Occipital lobe (tissue), 2 donors: Measurements from ENCODE around the gene ST6GALNAC3. TPM values are rescaled to one million over a fixed set of nuclear protein-coding genes. Genes with fewer than 3 reads are reported as not detected.
"Not testable (repeated sequence)": the region's sequence is repeated elsewhere in the genome, so short reads cannot be mapped to it uniquely, and the experiment has no call there.

Source experiments
- DNase-seq: peaks from one replicate; lab custom pipeline; 2025; lab: John Stamatoyannopoulos, UW
- total RNA-seq: library from RNA; depleted of rRNA; stranded (reverse); fragments of >200 nt; gene quantifications from one replicate; pipeline ENCODE4 v1.2.3, GENCODE V29; 2014

ST6GALNAC3 gene
- total RNA-seq, 1 donor from 2014 or later, result 16.5 TPM

DNA sequence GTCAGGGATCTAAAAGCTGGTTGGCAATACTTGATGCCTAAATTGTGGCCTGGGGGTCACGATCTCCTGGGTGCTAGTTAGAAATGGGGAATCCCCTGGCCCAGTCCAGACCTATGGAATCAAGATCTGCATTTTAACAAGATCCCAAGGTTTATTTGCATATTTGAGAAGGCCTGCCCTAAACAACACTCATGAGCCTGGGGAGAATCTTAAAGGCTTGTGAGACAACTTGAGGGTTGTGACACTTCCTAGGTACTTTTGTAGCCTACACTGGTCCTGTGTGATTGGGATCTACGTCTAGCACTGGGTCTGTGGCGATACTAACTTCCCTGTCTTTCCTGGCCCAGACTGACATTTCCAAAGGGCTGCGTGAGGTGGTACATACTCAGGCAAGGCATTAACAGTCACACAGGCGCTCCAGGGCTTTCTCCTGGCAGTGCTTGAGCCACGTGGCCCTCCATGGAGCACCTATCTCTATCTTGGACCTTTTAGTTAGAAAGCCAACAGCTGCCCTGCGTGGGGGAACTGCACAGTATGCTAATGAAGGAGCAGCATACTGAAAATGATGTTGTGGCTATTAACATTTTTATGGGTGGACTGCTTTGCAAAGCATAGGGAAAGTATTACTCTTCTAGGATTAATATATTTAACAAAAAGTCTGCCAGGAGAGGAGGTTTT is 263.1 kb downstream of the ST6GALNAC3 start:
- no peak for DNase-seq

GRCh38 chr1:76340056-76340455 is 265.5 kb downstream of the ST6GALNAC3 start:
- DNase-seq, result no peak

GRCh38 chr1:76341816-76342215 is 267.3 kb downstream of the ST6GALNAC3 start:
- not testable (repeated sequence) for DNase-seq

DNA sequence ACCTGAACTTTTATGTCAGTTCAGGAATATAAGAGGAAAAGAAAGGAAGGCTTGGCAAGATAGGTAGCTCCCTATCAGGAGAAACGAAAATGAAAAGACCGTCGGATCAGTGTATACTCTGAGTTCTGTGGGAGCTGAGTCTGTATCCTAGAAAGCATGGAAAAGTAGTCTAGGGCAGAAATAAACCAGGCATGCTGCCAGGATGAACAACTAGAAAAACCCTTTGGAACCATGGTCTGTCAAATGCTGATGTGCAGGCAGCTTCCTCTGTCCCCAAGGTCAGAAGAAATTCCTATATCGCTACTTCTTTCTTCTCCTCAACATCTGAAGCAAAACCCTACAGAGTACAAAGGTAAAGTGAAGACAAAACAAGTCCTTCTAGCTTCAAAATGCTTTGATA is 268.8 kb downstream of the ST6GALNAC3 start:
- no peak for DNase-seq

- no peak for DNase-seq
Observed at GRCh38 chr1:76351655-76352054, 277.1 kb downstream of the ST6GALNAC3 start.

DNA sequence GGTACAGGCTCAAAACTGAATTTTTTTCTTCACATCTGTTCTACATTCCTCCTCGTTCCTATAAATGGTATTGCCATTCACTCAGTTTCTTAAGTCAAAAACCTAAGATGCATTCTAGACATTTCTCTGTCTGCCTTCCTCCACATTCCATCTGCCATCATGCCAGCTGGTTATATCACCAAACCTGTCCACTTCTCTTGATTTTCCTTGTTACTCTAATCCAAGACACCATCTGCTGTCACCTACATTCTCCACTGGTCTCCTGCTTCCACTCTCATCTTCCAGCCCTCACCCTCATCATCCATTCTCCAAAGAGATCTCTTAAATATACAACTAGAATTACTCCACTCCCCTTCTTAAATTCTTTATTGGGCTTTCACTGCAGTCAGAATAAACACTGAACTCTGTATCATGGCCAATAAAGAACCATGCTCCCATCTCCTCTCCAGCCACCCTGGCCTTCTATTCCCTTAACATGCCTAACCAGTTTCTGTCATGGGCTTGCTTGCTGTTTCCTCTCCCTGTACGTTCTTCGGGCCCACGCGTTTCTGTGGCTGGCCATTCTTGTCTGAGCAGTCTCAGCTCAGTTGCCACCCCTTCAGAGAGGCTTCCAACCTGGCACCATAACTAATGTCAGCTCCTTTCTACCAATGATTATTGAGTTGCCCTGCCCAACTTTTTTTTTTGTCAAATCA is 278.3 kb downstream of the ST6GALNAC3 start:
- DNase-seq, result no peak

DNA sequence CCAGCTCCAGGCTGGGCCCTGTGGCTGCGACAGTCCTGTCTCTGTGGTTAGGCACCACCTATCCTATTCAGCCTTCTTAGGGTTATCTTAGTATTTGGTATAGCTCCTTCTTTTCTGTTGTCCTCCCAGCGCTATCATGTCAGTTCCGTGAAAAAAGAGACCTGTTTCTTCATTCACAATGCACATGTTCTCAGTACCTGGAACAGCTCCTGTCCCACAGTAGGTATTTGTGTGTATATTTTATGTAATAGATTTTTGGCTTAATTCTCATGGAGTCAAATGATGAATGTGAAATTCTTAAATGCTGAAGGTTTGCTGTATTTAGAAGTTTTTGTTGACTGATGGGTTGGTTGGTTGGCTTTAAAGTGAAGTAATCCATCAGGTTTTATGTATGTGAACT is 279.7 kb downstream of the ST6GALNAC3 start:
- no peak for DNase-seq

DNA sequence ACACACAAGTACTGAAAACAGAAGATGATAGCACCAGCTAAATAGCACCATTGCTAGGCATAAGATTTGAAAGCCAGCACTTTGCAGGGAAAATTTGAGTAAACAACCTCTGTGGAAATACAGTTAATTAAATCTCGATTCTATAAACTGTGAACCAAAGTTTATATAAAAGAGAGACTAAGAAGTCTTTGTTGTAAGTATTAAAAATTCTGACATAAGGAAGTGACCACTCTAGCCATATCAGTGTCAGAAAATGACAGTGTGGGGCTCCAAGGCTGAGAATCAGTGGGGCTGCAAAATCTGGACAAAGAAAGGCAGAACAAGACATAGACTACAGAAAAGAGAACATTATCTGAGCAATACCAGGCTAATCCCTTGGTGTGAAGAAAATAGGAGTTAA is 292.2 kb downstream of the ST6GALNAC3 start:
- DNase-seq, result no peak

DNA sequence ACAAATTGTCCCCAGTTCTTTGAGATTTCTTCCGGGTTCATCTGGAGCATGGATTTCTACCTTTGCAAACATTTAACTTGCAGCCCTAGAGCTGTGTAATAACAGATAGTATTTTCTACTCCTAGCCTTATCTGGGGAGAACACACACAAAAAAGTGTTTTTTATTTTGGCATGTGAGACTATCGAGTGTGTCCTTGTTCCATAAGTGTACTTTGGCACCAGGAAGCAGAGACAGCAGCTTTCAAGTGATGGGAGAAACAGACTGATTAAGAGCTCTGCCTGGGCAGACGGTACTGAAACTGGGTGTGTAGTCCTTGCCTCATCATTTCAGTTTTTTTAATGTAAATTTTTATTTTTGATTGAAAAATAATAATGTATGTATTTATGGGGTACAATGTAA is 297.4 kb downstream of the ST6GALNAC3 start:
- DNase-seq, result no peak

DNA sequence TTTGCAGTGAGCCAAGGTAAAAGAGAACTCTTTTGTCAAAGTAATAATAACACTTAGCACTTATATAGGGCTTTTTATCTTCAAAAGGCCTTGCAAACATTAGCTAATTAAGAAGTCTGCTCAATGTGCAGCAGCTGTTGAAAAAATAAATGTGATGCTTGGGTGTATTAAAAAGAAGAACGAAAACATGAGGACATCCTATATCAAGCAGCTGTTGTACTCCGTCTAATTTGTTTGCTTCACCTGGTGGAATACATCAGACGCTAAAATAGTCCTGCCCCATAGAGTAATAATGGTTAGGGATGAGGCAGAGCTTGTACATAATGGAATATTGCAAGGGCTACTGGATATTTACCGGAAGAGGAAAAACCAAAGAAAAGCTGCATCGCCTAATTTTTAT is 299.5 kb downstream of the ST6GALNAC3 start:
- DNase-seq, result no peak

GRCh38 chr1:76377247-76377646 is 302.7 kb downstream of the ST6GALNAC3 start:
- no peak for DNase-seq

- no peak for DNase-seq
Observed at GRCh38 chr1:76379506-76379905, 305.0 kb downstream of the ST6GALNAC3 start.

DNA sequence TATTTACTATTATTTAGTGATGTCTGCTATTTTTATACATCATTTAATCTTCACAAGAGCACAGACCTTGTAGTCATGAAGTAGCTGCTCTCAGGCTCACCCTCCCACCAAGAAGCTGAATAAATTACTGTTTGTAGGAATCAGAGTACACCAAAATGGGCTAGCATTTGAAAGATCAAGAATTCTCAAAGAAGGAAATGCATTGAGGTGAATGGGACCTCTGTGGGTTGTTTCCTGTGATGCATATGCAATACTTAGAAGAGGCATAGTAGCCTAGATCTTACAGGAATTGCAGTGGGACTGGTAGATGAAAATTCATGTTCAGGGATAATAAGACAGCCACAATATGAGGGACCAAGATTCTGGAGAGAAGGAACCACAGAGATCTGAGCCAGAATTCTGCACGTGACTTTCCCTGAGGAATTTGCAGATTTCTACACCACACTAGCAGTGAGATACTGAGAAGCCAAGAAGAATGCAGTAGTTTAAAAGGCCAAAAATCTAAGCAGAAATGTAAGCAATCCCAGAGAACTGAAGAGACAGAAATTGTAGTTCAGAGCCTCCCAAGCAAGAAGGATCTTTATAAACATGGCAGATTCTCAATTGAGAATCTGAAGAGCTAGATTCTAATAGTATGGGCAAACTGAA is 307.0 kb downstream of the ST6GALNAC3 start:
- DNase-seq, result no peak

GRCh38 chr1:76388261-76388660 is 313.7 kb downstream of the ST6GALNAC3 start:
- DNase-seq, result no peak

DNA sequence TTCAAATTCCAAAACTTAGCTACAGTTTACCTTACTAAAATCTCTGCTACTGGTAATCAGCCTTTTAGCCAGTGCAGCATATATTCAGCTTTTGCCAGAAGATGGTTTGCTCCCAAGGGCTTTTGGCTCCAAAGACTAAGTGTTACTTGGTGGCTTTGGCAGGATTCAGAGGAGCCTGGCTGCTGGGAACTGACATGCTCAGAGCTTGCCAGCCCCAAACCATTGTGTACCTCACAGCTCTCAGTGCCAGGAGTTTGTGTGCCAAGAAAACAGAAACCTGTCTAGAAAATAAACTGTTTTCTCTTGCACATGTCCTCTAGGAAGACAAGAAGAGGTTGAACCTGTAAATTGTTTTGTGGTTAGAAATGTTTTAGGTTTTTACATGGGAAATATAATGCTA is 315.9 kb downstream of the ST6GALNAC3 start:
- peak; percentile 52 for DNase-seq

DNA sequence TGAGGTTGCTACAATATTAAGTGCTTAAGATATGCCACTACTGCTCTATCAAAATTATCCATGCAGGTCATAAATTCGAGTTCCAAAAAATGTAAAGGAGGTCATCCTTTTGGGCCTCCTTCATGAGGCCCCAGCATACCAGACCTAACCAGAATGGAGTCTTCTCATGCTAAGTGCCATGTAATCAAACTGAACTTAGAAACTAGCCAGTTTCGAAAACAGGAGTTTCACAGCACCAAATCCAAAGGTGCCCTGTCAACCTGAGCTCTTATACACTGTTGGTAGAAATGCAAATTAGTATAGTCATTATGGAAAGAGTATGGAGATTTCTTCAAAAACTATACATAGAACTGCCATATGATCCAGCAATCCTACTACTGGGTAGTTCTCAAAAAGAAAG is 320.5 kb downstream of the ST6GALNAC3 start:
- DNase-seq, result no peak

DNA sequence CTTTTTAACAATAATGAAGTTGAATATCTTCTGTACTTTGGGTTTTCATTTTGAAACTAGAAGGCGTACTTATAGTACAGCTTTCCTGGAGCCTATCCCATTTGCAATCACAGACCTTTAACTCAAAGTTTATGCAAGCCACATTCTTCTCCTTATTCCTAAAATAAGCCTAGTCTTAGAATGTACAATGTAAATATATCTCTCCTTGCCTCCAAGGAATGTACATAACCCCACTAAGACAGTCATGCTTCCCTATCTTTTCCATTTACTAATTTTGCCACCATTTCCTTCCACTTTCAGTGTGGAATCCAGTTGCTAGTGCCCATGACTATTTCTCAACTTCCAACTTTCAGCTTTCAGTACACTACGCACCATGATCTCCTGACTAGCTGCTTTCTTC is 327.6 kb downstream of the ST6GALNAC3 start:
- no peak for DNase-seq

GRCh38 chr1:76408303-76408702 is 333.8 kb downstream of the ST6GALNAC3 start:
- DNase-seq, result no peak

- no peak for DNase-seq
Observed at GRCh38 chr1:76410499-76410898, 336.0 kb downstream of the ST6GALNAC3 start.

GRCh38 chr1:76418531-76418930 is 344.0 kb downstream of the ST6GALNAC3 start:
- no peak for DNase-seq

DNA sequence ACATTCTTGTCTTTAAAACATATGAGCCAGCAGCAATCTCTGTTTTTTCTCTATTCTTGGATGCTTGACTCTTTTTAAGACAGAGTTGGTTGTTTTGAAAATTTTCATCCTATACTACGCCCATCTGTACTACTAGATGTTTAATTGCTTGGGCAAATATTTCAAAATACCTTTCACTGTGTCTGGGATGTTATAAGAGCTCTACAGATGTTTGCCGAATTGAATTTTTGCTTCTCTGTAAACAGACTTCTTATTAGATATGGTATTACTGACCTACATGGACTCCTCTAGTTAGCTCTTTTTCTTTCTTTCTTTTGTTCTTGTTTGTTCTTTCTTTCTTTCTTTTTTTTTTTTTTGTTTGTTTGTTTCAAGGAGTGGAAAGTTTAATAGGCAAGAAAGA is 345.1 kb downstream of the ST6GALNAC3 start:
- DNase-seq, result no peak

DNA sequence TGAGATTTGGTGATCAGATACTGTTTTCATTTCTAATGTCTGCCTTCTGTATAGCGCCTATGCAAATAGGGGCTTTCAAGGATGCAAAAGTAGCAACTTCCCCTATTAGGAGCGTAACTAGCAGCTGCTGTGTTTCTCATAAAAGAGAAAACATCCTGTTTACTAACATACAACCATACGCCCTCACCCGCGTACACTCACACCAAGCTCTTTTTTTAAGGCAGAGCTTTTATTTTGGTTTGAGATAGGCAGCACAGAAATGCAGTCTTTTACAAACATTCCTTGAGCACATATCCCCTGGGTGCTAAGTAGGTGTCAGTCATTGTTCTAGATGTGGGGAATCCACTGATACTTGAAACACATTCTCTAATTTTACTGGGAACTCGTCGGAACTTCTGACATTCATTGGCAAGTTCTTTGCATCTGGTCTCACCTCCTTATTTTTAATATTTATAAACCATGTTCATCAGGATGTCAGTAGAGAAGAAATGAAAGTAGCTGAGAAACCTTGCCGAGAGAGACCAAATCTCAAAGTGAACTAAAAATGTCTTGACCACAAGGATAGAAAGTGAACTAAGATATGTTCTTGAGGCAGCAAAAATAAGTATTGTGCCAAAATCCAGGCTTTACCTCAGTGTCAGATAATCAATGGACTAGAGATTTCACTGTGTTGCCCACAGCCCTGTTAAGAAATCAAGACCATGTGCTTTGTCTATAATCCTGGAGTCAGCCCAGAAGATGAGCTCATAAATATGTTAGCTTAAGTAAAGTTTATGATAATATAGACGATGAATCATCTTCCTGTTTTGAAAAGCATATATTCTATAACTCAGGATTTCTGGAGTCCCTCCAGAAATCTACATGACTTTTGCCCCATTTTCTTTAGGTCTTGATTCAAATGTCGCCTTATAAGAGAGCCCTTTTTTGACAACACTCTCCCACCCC is 350.9 kb downstream of the ST6GALNAC3 start:
- DNase-seq, result no peak
